NCI-H1105 (cell line): ENCODE results near the gene MFN1.

Source experiments
- DNase-seq: peaks from one replicate; lab custom pipeline; 2025; lab: John Stamatoyannopoulos, UW

Gene MFN1

DNA sequence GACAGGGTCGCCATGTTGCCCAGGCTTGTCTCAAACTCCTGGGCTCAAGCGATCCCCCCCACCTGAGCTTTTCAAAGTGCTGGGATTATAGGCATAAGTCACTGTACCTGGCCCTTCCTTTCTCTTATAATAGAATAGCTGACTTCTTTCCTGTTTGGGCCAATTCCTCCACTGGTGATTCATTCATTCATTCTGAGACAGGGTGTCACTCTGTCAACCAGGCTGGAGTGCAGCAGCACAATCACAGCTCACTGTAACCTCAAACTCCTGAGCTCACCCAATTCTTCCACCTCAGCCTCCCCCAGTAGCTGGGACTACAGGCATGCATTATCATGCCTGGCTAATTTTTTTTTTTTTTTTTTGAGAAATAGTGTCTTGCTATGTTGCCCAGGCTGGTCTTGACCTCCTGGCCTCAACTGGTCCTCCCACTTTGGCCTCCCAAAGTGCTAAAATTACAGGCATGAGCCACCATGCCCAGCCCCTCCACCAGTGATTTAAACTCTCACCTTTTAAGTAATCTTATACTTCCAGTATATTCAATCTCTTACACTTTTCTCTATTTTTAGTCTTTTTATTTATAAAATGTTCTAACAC lies 82.9 kb downstream of the MFN1 start:
- no peak for DNase-seq

DNA sequence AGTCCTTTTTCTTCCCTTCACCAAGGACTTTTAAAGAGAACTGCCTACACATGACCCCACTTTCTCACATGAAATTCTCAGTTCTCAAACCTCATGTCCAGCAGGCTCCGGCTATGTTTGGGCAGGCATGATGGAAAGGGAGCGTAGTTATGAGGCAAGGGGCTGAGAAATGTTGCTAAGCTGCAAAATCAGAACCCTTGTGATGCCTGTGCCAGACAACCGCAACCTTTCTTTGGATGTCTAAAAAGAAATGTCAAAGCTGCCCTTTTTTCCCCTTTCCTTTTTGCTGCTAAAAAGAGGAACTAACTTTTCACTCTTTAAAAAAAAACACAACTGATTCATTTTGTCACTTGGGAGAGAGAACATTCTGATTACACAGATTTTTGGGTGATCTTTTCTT lies 84.5 kb downstream of the MFN1 start:
- no peak for DNase-seq

DNA sequence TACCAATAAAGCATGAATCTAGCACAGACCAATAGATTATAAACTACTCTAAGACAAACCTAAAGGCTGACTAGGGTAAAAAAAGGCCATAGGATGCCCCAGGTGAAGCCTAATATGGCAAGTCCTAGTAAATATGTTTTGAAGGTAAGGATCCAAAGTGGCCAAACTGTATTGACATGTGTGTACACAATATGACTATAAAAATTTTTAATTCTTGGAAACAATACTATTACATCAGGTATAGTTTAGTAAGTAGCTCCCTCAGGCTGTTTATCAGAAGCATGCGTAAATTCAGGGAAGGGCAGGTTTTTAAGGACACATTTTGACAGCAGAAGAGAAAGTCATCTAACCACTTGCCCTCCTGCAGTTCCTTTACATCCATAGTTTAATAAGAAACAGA lies 84.9 kb downstream of the MFN1 start:
- no peak for DNase-seq

DNA sequence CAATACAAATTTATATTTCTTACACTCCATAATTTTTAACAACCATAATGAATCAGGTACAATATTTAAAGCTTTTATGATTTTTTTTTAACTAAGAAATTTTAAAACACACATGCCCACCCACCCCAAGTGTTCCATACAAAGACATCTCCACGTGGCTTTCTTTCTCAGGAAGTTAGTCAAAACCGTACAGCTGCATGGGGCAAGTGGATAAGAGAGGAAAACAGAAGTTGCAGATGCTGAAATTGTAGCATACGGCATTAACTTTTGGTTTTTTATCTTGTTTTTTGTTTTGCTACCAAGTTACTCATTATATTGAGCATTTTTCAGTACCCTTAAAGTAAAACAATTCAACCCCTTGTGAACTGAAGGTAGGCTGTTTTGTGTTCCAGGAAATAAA lies 89.0 kb downstream of the MFN1 start:
- DNase-seq: no peak

DNA sequence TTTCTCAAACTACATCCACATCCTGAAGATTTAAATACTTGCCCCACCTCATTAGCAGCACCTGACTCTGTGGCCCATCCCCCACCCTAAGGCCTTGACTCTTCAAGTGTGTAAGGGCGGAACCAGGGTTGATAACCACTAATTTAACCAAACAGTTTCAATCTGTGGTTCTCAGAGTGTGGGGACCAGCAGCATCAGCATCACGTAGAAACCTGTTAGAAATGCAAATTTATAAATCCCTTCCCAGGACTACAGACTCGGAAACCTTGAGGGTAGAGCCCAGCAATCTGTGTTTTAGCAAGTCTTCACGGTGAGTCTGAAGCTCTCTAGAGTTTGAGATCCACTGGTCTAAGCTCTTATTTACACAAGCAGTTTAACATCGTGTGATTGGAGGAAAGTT lies 91.3 kb downstream of the MFN1 start:
- no peak for DNase-seq
